Fibroblast of gingiva (primary cell): ENCODE results near the gene NXPH4.

ENCODE experiments used
- DNase-seq: peaks from one replicate; pipeline ENCODE4 v3.0.0-alpha.2; 2011; ENCODE audit warnings: low read depth

NXPH4 gene

GRCh38 chr12:57216014-57216911 lies at the start of gene NXPH4:
Gene NXPH4, plus strand, starts transcription at chr12:57216794. Its CDS starts 176 bp downstream, at chr12:57216970.
- no peak for DNase-seq

GRCh38 chr12:57166971-57167371 lies 49.6 kb upstream of the NXPH4 start:
- no peak for DNase-seq

- no peak for DNase-seq
Observed at GRCh38 chr12:57168058-57168457, 48.5 kb upstream of the NXPH4 start.

- DNase-seq, result no peak
Observed at GRCh38 chr12:57169046-57169795, 47.4 kb upstream of the NXPH4 start.

GRCh38 chr12:57169969-57170368 lies 46.6 kb upstream of the NXPH4 start:
- DNase-seq, result no peak

- DNase-seq, result no peak
Observed at GRCh38 chr12:57170408-57170807, 46.2 kb upstream of the NXPH4 start.

- no peak for DNase-seq
Observed at GRCh38 chr12:57170927-57171326, 45.7 kb upstream of the NXPH4 start.

- DNase-seq, result peak; percentile 44
Observed at GRCh38 chr12:57171668-57172067, 44.9 kb upstream of the NXPH4 start.

GRCh38 chr12:57173089-57173488 lies 43.5 kb upstream of the NXPH4 start:
- DNase-seq, result no peak

- DNase-seq, result no peak
Observed at GRCh38 chr12:57173683-57174082, 42.9 kb upstream of the NXPH4 start.

- peak; percentile 79 for DNase-seq
Observed at GRCh38 chr12:57175428-57176138, 41.0 kb upstream of the NXPH4 start.

GRCh38 chr12:57176139-57176477 lies 40.5 kb upstream of the NXPH4 start:
- DNase-seq, result no peak

- no peak for DNase-seq
Observed at GRCh38 chr12:57176846-57177245, 39.7 kb upstream of the NXPH4 start.

- no peak for DNase-seq
Observed at GRCh38 chr12:57177354-57177753, 39.2 kb upstream of the NXPH4 start.

- no peak for DNase-seq
Observed at GRCh38 chr12:57178213-57178612, 38.4 kb upstream of the NXPH4 start.

- no peak for DNase-seq
Observed at GRCh38 chr12:57179331-57180086, 37.1 kb upstream of the NXPH4 start.

- DNase-seq, result no peak
Observed at GRCh38 chr12:57180321-57180989, 36.1 kb upstream of the NXPH4 start.

GRCh38 chr12:57181072-57181471 lies 35.5 kb upstream of the NXPH4 start:
- no peak for DNase-seq

- DNase-seq, result no peak
Observed at GRCh38 chr12:57181561-57182155, 34.9 kb upstream of the NXPH4 start.

GRCh38 chr12:57182918-57183575 lies 33.5 kb upstream of the NXPH4 start:
- peak; percentile 44 for DNase-seq
